PC-9 (cell line): ENCODE results near the gene ITGB8. TPM values are rescaled to one million over a fixed set of nuclear protein-coding genes. Genes with fewer than 3 reads are reported as not detected.
A peak's percentile ranks its signal among the peaks of the same experiment; 100 is the strongest.
"Not testable (repeated sequence)": the region's sequence is repeated elsewhere in the genome, so short reads cannot be mapped to it uniquely, and the experiment has no call there.

Experiments used
- BruUV-seq: library from RNA; stranded (reverse); fragments of 400-500 nt; replicated peaks from 2 replicates; lab custom pipeline; 2021; lab: Mats Ljungman, UMichigan
- CTCF ChIA-PET: fragments of 300-600 bp; sonication (Branson Sonifier 250); formaldehyde crosslinking; loops from one replicate; lab custom pipeline; 2022; ENCODE audit warnings: antibody characterized with exemption; lab: Charles Lee
- POLR2A ChIA-PET: fragments of 300-600 bp; sonication (Branson Sonifier 250); formaldehyde crosslinking; loops from one replicate; lab custom pipeline; 2022; ENCODE audit warnings: antibody characterized with exemption; ENCODE audit not compliant: unreplicated experiment; lab: Charles Lee
- DNase-seq, 2 experiments: peaks; one replicate each; pipeline versions ENCODE4 v3.0.0 to v3.0.0-alpha.2; 2015 to 2022; ENCODE audit warnings: mixed read lengths in 1 of 2
- H2AFZ ChIP-seq: fragments of 200-600 bp; sonication (generic); 2 replicates; pipeline ENCODE4 v1.8.1; 2017; ENCODE audit warnings: antibody characterized with exemption
- H3F3A ChIP-seq: fragments of 200-600 bp; sonication (generic); 2 replicates; pipeline ENCODE4 v1.8.1; 2017; ENCODE audit warnings: antibody characterized with exemption, mild to moderate bottlenecking, low read depth; ENCODE audit not compliant: insufficient read depth
- H3K27ac ChIP-seq: fragments of 200-600 bp; sonication (generic); 2 replicates; pipeline ENCODE4 v1.6.1; 2016; ENCODE audit warnings: mixed run types
- H3K27me3 ChIP-seq: fragments of 200-600 bp; sonication (generic); 2 replicates; pipeline ENCODE4 v1.6.1; 2016; ENCODE audit warnings: low read depth, mixed run types; ENCODE audit not compliant: insufficient read depth
- H3K36me3 ChIP-seq: fragments of 200-600 bp; sonication (generic); 2 replicates; pipeline ENCODE4 v1.6.1; 2016; ENCODE audit warnings: low read depth, mixed run types
- H3K4me1 ChIP-seq: fragments of 200-600 bp; sonication (generic); replicated peaks from 2 replicates; pipeline ENCODE4 v1.6.1; 2016; ENCODE audit warnings: mixed run types; ENCODE audit not compliant: insufficient read depth
- H3K4me2 ChIP-seq: fragments of 200-600 bp; sonication (generic); 2 replicates; pipeline ENCODE4 v1.6.1; 2017; ENCODE audit warnings: mixed run types
- H3K4me3 ChIP-seq: fragments of 200-600 bp; sonication (generic); 2 replicates; pipeline ENCODE4 v1.6.1; 2016; ENCODE audit warnings: mixed run types
- H3K79me2 ChIP-seq: fragments of 200-600 bp; sonication (generic); 2 replicates; pipeline ENCODE4 v1.6.1; 2017; ENCODE audit warnings: low read depth, mixed run types
- H3K9me2 ChIP-seq: fragments of 200-600 bp; sonication (generic); 2 replicates; pipeline ENCODE4 v1.8.1; 2017; ENCODE audit warnings: mild to moderate bottlenecking; ENCODE audit not compliant: insufficient read depth
- H3K9me3 ChIP-seq: fragments of 200-600 bp; sonication (generic); 2 replicates; pipeline ENCODE4 v1.8.1; 2016; ENCODE audit warnings: low read depth; ENCODE audit not compliant: insufficient read depth
- H4K20me1 ChIP-seq: fragments of 200-600 bp; sonication (generic); 2 replicates; pipeline ENCODE4 v1.8.1; 2017; ENCODE audit not compliant: insufficient read depth
- EZH2 ChIP-seq: fragments of 200-600 bp; sonication (generic); IDR thresholded peaks from 2 replicates; pipeline ENCODE4 v1.8.0; 2017; ENCODE audit warnings: antibody characterized with exemption, low read depth
- intact Hi-C: fragments of 100-400 bp; cut with micrococcal nuclease; formaldehyde crosslinking; loops from one replicate; pipeline ENCODE4 v1.10.0; 2022; ENCODE audit not compliant: unreplicated experiment
- total RNA-seq: library from RNA; stranded (reverse); gene quantifications from 2 replicates; pipeline ENCODE4 v1.2.3, GENCODE V29; 2021
- TF ChIP-seq, protein P1 (sequence below): fragments of 200-600 bp; sonication (generic); conservative IDR thresholded peaks from 2 replicates; pipeline ENCODE4 v1.6.1; 2017; ENCODE audit warnings: mixed run types, antibody characterized with exemption, mild to moderate bottlenecking, moderate library complexity

The ITGB8 gene
- total RNA-seq, 1 experiment from 2014 or later, result 20.1 TPM

DNA sequence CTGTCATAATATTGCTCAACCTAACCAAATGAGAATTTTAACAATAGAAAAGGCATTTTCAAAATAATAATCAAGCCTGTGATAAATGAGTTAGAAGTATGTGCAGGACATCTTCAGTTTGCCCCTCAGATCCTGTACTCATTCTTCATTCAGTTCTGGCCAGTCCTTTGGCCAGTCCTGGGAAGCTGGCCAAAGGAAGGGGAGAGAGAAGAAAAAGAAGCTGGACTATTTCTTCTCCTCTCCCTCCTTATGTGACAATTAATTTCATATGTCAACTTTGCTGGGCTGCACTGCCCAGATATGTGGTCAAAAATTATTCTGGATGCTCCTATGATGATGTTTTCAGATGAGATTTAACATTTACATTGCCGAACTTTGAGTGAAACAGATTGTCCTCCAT lies 31.6 kb upstream of the ITGB8 start:
- no peaks in the 10 kb centered on the region for H3K79me2 ChIP-seq
- H3K4me2 ChIP-seq, result no peak overlapping the region
- intact Hi-C loops, result loop anchor here (5.0 kb wide), 1 partner anchor 327 kb away; no protein-coding TSS in a partner anchor
- H3K4me3 ChIP-seq, result no peak overlapping the region
- H3F3A ChIP-seq, result 0 out of 2 replicates have a peak, but pooled peaks cover 10% of the 10 kb centered on the region
- no peaks in the 10 kb centered on the region for H3K27me3 ChIP-seq
- no TSS peak for BruUV-seq
- no peak for DNase-seq
- H4K20me1 ChIP-seq, result no peaks in the 10 kb centered on the region
- H3K9me3 ChIP-seq, result peaks cover 11% of the 10 kb centered on the region
- H3K4me1 ChIP-seq, result peaks cover 17% of the 10 kb centered on the region
- ChIA-PET CTCF (no interaction called here), POLR2A (no interaction called here)
- no peak overlapping the region for H2AFZ ChIP-seq
- 0 out of 2 replicates have a peak, but pooled peaks cover 3% of the 10 kb centered on the region for H3K36me3 ChIP-seq
- TF ChIP-seq EZH2, result no peak
- TF ChIP-seq, protein P1, sequence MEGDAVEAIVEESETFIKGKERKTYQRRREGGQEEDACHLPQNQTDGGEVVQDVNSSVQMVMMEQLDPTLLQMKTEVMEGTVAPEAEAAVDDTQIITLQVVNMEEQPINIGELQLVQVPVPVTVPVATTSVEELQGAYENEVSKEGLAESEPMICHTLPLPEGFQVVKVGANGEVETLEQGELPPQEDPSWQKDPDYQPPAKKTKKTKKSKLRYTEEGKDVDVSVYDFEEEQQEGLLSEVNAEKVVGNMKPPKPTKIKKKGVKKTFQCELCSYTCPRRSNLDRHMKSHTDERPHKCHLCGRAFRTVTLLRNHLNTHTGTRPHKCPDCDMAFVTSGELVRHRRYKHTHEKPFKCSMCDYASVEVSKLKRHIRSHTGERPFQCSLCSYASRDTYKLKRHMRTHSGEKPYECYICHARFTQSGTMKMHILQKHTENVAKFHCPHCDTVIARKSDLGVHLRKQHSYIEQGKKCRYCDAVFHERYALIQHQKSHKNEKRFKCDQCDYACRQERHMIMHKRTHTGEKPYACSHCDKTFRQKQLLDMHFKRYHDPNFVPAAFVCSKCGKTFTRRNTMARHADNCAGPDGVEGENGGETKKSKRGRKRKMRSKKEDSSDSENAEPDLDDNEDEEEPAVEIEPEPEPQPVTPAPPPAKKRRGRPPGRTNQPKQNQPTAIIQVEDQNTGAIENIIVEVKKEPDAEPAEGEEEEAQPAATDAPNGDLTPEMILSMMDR, result no peak
- no peaks in the 10 kb centered on the region for H3K9me2 ChIP-seq
- H3K27ac ChIP-seq, result no peak overlapping the region

DNA sequence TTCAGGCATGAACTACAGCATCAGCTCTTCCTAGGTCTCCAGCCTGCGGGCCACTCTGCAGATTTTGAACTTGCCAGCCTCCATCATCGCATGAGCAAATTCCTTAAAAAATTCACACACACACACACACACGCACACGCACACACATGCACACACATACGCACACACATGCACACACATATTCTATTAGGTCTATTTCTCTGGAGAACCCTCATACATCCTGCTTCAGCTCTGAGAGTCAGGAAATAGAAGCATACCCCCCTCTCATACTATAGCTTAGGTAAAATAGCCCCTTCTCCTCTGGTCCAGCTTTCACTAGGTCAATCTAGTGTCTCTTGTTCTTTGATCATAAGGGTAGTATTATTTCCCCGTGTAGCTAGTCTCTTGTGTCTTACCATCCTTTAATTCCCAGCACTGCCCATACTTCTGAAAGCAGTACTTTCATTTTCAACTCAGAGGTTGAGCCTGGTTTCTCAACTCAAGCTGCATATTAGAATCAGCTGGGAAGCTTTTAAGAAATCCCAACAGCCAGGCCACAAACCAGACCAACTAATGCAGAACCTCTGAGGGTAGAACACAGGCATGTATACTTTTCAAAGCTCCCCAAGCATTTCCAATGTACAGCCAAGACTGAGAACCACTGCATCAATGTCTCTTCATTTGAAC lies 30.9 kb upstream of the ITGB8 start:
- DNase-seq, result no peak
- Histone ChIP-seq H3K4me3 (no peak overlapping the region), H3K36me3 (no peaks in the 10 kb centered on the region), H2AFZ (no peak overlapping the region), H3K27ac (no peak overlapping the region), H4K20me1 (no peaks in the 10 kb centered on the region), H3K4me2 (peak overlapping the region; percentile 25; the same call in 1 of the 2 replicates), H3F3A (0 out of 2 replicates have a peak, but pooled peaks cover 10% of the 10 kb centered on the region), H3K9me2 (no peaks in the 10 kb centered on the region), H3K79me2 (no peaks in the 10 kb centered on the region), H3K4me1 (peaks cover 20% of the 10 kb centered on the region), H3K9me3 (peaks cover 7% of the 10 kb centered on the region; the same call in 1 of the 2 replicates), H3K27me3 (no peaks in the 10 kb centered on the region)
- CTCF ChIA-PET, result no interaction called here
- intact Hi-C loops, result loop anchor here (5.0 kb wide), 1 partner anchor 327 kb away; no protein-coding TSS in a partner anchor
- BruUV-seq, result no TSS peak
- POLR2A ChIA-PET, result interaction anchor here (0.7 kb wide), 1 partner anchor 41 kb away, joined by 3 read pairs; no protein-coding TSS in a partner anchor
- TF ChIP-seq EZH2, result no peak
- TF ChIP-seq, protein P1, result no peak

DNA sequence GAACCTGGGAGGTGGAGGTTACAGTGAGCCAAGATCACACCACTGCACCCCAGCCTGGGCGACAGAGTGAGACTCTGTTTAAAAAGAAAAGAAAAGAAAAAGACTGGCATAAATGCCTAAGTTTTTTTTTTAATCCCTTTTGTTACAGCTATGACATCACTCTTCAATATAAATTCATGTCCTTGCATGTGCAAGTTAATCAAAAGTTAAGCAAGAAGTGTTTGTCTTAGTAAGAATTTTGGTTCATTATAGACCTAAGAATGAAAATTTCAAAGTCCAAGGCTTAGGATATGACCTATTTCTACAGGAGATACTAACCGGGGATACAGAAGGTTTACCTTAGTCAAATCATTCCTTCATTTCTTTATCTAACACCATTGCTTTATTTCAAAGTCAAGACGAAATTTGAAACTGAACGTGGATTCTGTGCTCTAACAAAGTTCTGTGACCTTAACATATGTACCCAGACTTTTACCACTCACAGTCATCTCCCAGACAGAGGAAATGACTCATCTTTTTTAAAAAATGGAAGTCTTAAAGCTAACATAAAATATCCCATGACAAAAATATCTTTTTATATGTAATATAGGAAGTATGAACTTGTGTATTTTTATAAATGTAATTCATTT lies 29.3 kb upstream of the ITGB8 start:
- no peak overlapping the region for H3K27ac ChIP-seq
- no peaks in the 10 kb centered on the region for H3K79me2 ChIP-seq
- no peaks in the 10 kb centered on the region for H3K36me3 ChIP-seq
- H3K9me3 ChIP-seq, result no peaks in the 10 kb centered on the region; the same call in 1 of the 2 replicates
- H3K27me3 ChIP-seq, result no peaks in the 10 kb centered on the region
- BruUV-seq, result no TSS peak
- no peak for DNase-seq
- H3K4me3 ChIP-seq, result no peak overlapping the region
- H4K20me1 ChIP-seq, result no peaks in the 10 kb centered on the region
- intact Hi-C loops, result no loop called here
- ChIA-PET CTCF (interaction anchor here (0.9 to 1.0 kb wide), 2 partner anchors 81 to 297 kb away, joined by 3 to 4 read pairs; no protein-coding TSS in a partner anchor), POLR2A (no interaction called here)
- TF ChIP-seq, protein P1, result no peak
- TF ChIP-seq EZH2, result no peak
- H2AFZ ChIP-seq, result no peak overlapping the region
- 0 out of 2 replicates have a peak, but pooled peaks cover 5% of the 10 kb centered on the region for H3F3A ChIP-seq
- H3K4me2 ChIP-seq, result no peak overlapping the region
- peaks cover 13% of the 10 kb centered on the region for H3K4me1 ChIP-seq
- H3K9me2 ChIP-seq, result no peaks in the 10 kb centered on the region

DNA sequence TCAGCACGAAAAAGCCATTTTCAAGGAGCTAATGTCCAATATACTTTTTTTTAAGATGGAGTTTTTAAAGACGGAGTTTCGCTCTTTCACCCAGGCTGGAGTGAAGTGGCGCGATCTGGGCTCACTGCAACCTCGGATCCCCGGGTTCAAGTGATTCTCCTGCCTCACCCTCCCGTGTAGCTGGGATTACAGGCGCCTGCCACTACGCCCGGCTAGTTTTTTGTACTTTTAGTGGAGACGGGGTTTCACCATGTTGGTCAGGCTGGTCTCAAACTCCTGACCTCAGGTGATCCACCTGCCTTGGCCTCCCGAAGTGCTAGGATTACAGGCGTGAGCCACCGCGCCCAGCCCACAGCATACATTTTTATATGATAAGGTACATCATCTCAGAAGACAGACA lies 28.4 kb upstream of the ITGB8 start:
- H3F3A ChIP-seq, H2AFZ ChIP-seq, BruUV-seq, H3K27ac ChIP-seq, H3K27me3 ChIP-seq, H3K9me3 ChIP-seq, POLR2A ChIA-PET, H3K4me2 ChIP-seq, H3K36me3 ChIP-seq, H3K4me1 ChIP-seq, intact Hi-C loops, H3K4me3 ChIP-seq, H4K20me1 ChIP-seq, DNase-seq, H3K79me2 ChIP-seq, H3K9me2 ChIP-seq: not testable (repeated sequence)
- CTCF ChIA-PET, result interaction anchor here (0.9 to 1.0 kb wide), 2 partner anchors 82 to 296 kb away, joined by 3 to 4 read pairs; no protein-coding TSS in a partner anchor
